Naive B cell (primary cell): Measurements from ENCODE around the gene PSD. TPM values are rescaled to one million over a fixed set of nuclear protein-coding genes. Genes with fewer than 3 reads are reported as not detected.

Experiments used
- ATAC-seq, 2 donors: fragments of 150-1000 bp; cut with Tn5 transposase; 2 replicates each; pipeline ENCODE4 v1.10.0; 2021; ENCODE audit warnings: low read depth in 2 of 2, mild to moderate bottlenecking in 2 of 2, moderate library complexity in 2 of 2
- DNase-seq: peaks from one replicate; pipeline ENCODE4 v3.0.0; 2022
- H3K27ac Mint-ChIP-seq, 6 donors: one replicate each; pipeline ENCODE4 v1.8.0; 2020 to 2022; ENCODE audit warnings: mild to moderate bottlenecking in 6 of 6, mixed read lengths in 6 of 6, moderate library complexity in 5 of 6, inconsistent platforms in 2 of 6
- H3K27me3 Mint-ChIP-seq, 3 donors: one replicate each; pipeline ENCODE4 v1.8.0; 2021 to 2022; ENCODE audit warnings: mixed read lengths in 3 of 3, mild to moderate bottlenecking in 1 of 3
- H3K36me3 Mint-ChIP-seq, 2 donors: one replicate each; pipeline ENCODE4 v1.8.0; 2020 to 2022; ENCODE audit warnings: mixed read lengths in 2 of 2, inconsistent platforms in 1 of 2, mild to moderate bottlenecking in 1 of 2
- H3K4me1 Mint-ChIP-seq, 3 donors: one replicate each; pipeline ENCODE4 v1.8.0; 2020 to 2022; ENCODE audit warnings: mixed read lengths in 3 of 3, inconsistent platforms in 1 of 3, mild to moderate bottlenecking in 1 of 3, moderate library complexity in 1 of 3
- H3K4me3 Mint-ChIP-seq, 8 donors: one replicate each; pipeline ENCODE4 v1.8.0; 2020 to 2022; ENCODE audit warnings: mild to moderate bottlenecking in 8 of 8, mixed read lengths in 8 of 8, moderate library complexity in 8 of 8, inconsistent platforms in 2 of 8
- H3K9me3 Mint-ChIP-seq, 7 donors: one replicate each; pipeline ENCODE4 v1.8.0; 2020 to 2022; ENCODE audit warnings: mixed read lengths in 7 of 7, mild to moderate bottlenecking in 5 of 7, inconsistent platforms in 2 of 7, moderate library complexity in 1 of 7
- polyA plus RNA-seq, 6 donors: library from polyadenylated mRNA; unstranded; fragments of 300-500 nt; fragmentation: Illumina TruSeq; gene quantifications; one replicate each; pipeline ENCODE4 v1.2.3, GENCODE V29; 2021; ENCODE audit warnings: low read depth in 6 of 6

The PSD gene
- polyA plus RNA-seq, 6 donors from 2014 or later = 0.66 to 2.3 (median 1.5) TPM

GRCh38 chr10:102421757-102422512 is 3.4 kb upstream of the PSD start:
- Mint-ChIP-seq H3K4me1 (peaks cover 28 to 51% (median 51%) of the 10 kb centered on the region in 3 donors), H3K27ac (peak overlapping the region in 4 of 6 donors; percentile 42 to 84 (median 71)), H3K9me3 (no peaks in the 10 kb centered on the region), H3K27me3 (peaks cover 12 to 22% (median 16%) of the 10 kb centered on the region in 3 donors), H3K4me3 (peak overlapping the region; percentile 94 to 100 (median 99)), H3K36me3 (no peaks in the 10 kb centered on the region)
- ATAC-seq (peak; percentile 3 to 8), DNase-seq (no peak)

- Mint-ChIP-seq H3K36me3 (no peaks in the 10 kb centered on the region), H3K4me3 (peak overlapping the region; percentile 94 to 100 (median 99)), H3K9me3 (no peaks in the 10 kb centered on the region), H3K27ac (peak overlapping the region in 2 of 6 donors; percentile 61 to 84), H3K27me3 (peaks cover 15 to 27% (median 21%) of the 10 kb centered on the region in 3 donors), H3K4me1 (peaks cover 27 to 50% (median 47%) of the 10 kb centered on the region in 3 donors)
- ATAC-seq = no peak
- no peak for DNase-seq
These were observed 2.8 kb upstream of the PSD start for GRCh38 chr10:102421507-102421756.

GRCh38 chr10:102420714-102421506 is 2.3 kb upstream of the PSD start, which contains the start of gene FBXL15:
TSS of gene FBXL15 (plus strand) at chr10:102420836. CDS start at chr10:102421130, 294 bp downstream.
- Mint-ChIP-seq H3K27me3 (peaks cover 18 to 32% (median 26%) of the 10 kb centered on the region in 3 donors), H3K27ac (peak within 1 kb of the TSS; percentile 84 to 98 (median 94)), H3K9me3 (no peaks in the 10 kb centered on the region), H3K4me3 (peak within 1 kb of the TSS; percentile 94 to 100 (median 99)), H3K4me1 (peaks cover 26 to 45% (median 42%) of the 10 kb centered on the region in 3 donors), H3K36me3 (peaks cover 0 to 4% of the 10 kb centered on the region in 2 donors)
- ATAC-seq (peak; percentile 78 to 81), DNase-seq (peak; percentile 96)

- DNase-seq = no peak
- Mint-ChIP-seq H3K9me3 (no peaks in the 10 kb centered on the region), H3K36me3 (peaks cover 0 to 7% of the 10 kb centered on the region in 2 donors)
These were observed 1.7 kb upstream of the PSD start for GRCh38 chr10:102420181-102420713.

GRCh38 chr10:102419269-102420180 is 940 bp upstream of the PSD start:
- Mint-ChIP-seq H3K27ac (peak overlapping the region in 3 of 6 donors; percentile 41 to 80 (median 60)), H3K27me3 (peaks cover 19 to 44% (median 38%) of the 10 kb centered on the region in 3 donors), H3K36me3 (peaks cover 0 to 7% of the 10 kb centered on the region in 2 donors), H3K4me1 (peaks cover 24 to 43% (median 41%) of the 10 kb centered on the region in 3 donors), H3K9me3 (no peaks in the 10 kb centered on the region), H3K4me3 (peak overlapping the region; percentile 94 to 100 (median 99))
- peak; percentile 60 for DNase-seq
- ATAC-seq = no peak

More at GRCh38 chr10:102420181-102420713, 1.7 kb upstream of the PSD start:
- peak overlapping the region; percentile 94 to 100 (median 99) for H3K4me3 Mint-ChIP-seq
- H3K27me3 Mint-ChIP-seq = peaks cover 19 to 38% (median 32%) of the 10 kb centered on the region in 3 donors
- peaks cover 24 to 41% (median 38%) of the 10 kb centered on the region in 3 donors for H3K4me1 Mint-ChIP-seq
- peak overlapping the region; percentile 84 to 98 (median 94) for H3K27ac Mint-ChIP-seq
- no peak for ATAC-seq

- Mint-ChIP-seq H3K4me1 (peaks cover 25 to 40% (median 28%) of the 10 kb centered on the region in 3 donors), H3K36me3 (peaks cover 0 to 7% of the 10 kb centered on the region in 2 donors), H3K9me3 (no peaks in the 10 kb centered on the region), H3K27ac (no peak overlapping the region), H3K4me3 (no peak overlapping the region), H3K27me3 (peaks cover 35 to 73% (median 58%) of the 10 kb centered on the region in 3 donors)
- ATAC-seq (no peak), DNase-seq (no peak)
These were observed 1.9 kb downstream of the PSD start for GRCh38 chr10:102416695-102417094.

- DNase-seq (no peak), ATAC-seq (no peak)
- peaks cover 29 to 45% (median 31%) of the 10 kb centered on the region in 3 donors for H3K4me1 Mint-ChIP-seq
- H3K36me3 Mint-ChIP-seq = peaks cover 0 to 11% of the 10 kb centered on the region in 2 donors
- H3K27me3 Mint-ChIP-seq = peaks cover 38 to 77% (median 62%) of the 10 kb centered on the region in 3 donors
- H3K4me3 Mint-ChIP-seq = peak overlapping the region in 1 of 8 donors; percentile 52
- no peak overlapping the region for H3K27ac Mint-ChIP-seq
- no peaks in the 10 kb centered on the region for H3K9me3 Mint-ChIP-seq
These were observed 2.3 kb downstream of the PSD start for GRCh38 chr10:102416283-102416682.

GRCh38 chr10:102414749-102415148 is 3.8 kb downstream of the PSD start:
- peaks cover 27 to 42% (median 35%) of the 10 kb centered on the region in 3 donors for H3K4me1 Mint-ChIP-seq
- no peak overlapping the region for H3K4me3 Mint-ChIP-seq
- peak overlapping the region in 1 of 6 donors; percentile 81 for H3K27ac Mint-ChIP-seq
- DNase-seq (no peak), ATAC-seq (no peak)
- peaks cover 0 to 16% of the 10 kb centered on the region in 2 donors for H3K36me3 Mint-ChIP-seq
- H3K9me3 Mint-ChIP-seq = no peaks in the 10 kb centered on the region
- H3K27me3 Mint-ChIP-seq = peaks cover 46 to 89% (median 73%) of the 10 kb centered on the region in 3 donors

- Mint-ChIP-seq H3K27ac (no peak overlapping the region), H3K36me3 (peaks cover 0 to 21% of the 10 kb centered on the region in 2 donors), H3K27me3 (peaks cover 51 to 93% (median 79%) of the 10 kb centered on the region in 3 donors), H3K4me3 (no peak overlapping the region), H3K4me1 (peaks cover 26 to 39% (median 31%) of the 10 kb centered on the region in 3 donors), H3K9me3 (no peaks in the 10 kb centered on the region)
- DNase-seq (no peak), ATAC-seq (no peak)
These were observed 4.6 kb downstream of the PSD start for GRCh38 chr10:102413806-102414561.

GRCh38 chr10:102413053-102413705 is 5.4 kb downstream of the PSD start:
- DNase-seq = no peak
- peaks cover 53 to 91% (median 82%) of the 10 kb centered on the region in 3 donors for H3K27me3 Mint-ChIP-seq
- H3K4me3 Mint-ChIP-seq = peak overlapping the region in 1 of 8 donors; percentile 52
- peaks cover 0 to 21% of the 10 kb centered on the region in 2 donors for H3K36me3 Mint-ChIP-seq
- peaks cover 25 to 39% (median 34%) of the 10 kb centered on the region in 3 donors for H3K4me1 Mint-ChIP-seq
- H3K9me3 Mint-ChIP-seq = peaks cover 0 to 2% (median 0%) of the 10 kb centered on the region in 7 donors
- H3K27ac Mint-ChIP-seq = peak overlapping the region in 1 of 6 donors; percentile 76
- ATAC-seq = peak; percentile 17 to 23

- Mint-ChIP-seq H3K27ac (no peak overlapping the region), H3K4me3 (peak overlapping the region in 1 of 8 donors; percentile 66), H3K4me1 (peaks cover 25 to 38% (median 35%) of the 10 kb centered on the region in 3 donors), H3K9me3 (peaks cover 0 to 2% (median 0%) of the 10 kb centered on the region in 7 donors), H3K27me3 (peaks cover 55 to 91% (median 81%) of the 10 kb centered on the region in 3 donors), H3K36me3 (peaks cover 0 to 21% of the 10 kb centered on the region in 2 donors)
- DNase-seq (no peak), ATAC-seq (no peak)
These were observed 6.3 kb downstream of the PSD start for GRCh38 chr10:102412293-102412692.
